Measurements from ENCODE around the gene BCL2. TPM values are rescaled to one million over a fixed set of nuclear protein-coding genes. Genes with fewer than 3 reads are reported as not detected.

The BCL2 gene
- total RNA-seq, 1 donor from 2014 or later = 18.7 TPM

GRCh38 chr18:63306249-63306648, 13.3 kb downstream of the BCL2 start:
- Histone ChIP-seq H3K27me3 (no peaks in the 10 kb centered on the region), H3K4me3 (no peak overlapping the region), H3K9me3 (no peaks in the 10 kb centered on the region), H3K36me3 (no peaks in the 10 kb centered on the region), H3K4me1 (peaks cover 37% of the 10 kb centered on the region), H3K27ac (no peak overlapping the region)
- intact Hi-C loops (cut with DNase I) = no loop called here
- no peak for DNase-seq (ENCODE audit: extremely low spot score in 2 of 2)
- TF ChIP-seq POLR2A (IDR thresholded peaks at IDR 0.05) (no peak), POLR2AphosphoS5 (IDR thresholded peaks at IDR 0.05; ENCODE audit: insufficient read depth in 1 of 2, low read depth in 1 of 2) (no peak)
- TF ChIP-seq, protein P1, sequence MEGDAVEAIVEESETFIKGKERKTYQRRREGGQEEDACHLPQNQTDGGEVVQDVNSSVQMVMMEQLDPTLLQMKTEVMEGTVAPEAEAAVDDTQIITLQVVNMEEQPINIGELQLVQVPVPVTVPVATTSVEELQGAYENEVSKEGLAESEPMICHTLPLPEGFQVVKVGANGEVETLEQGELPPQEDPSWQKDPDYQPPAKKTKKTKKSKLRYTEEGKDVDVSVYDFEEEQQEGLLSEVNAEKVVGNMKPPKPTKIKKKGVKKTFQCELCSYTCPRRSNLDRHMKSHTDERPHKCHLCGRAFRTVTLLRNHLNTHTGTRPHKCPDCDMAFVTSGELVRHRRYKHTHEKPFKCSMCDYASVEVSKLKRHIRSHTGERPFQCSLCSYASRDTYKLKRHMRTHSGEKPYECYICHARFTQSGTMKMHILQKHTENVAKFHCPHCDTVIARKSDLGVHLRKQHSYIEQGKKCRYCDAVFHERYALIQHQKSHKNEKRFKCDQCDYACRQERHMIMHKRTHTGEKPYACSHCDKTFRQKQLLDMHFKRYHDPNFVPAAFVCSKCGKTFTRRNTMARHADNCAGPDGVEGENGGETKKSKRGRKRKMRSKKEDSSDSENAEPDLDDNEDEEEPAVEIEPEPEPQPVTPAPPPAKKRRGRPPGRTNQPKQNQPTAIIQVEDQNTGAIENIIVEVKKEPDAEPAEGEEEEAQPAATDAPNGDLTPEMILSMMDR (IDR thresholded peaks at IDR 0.05) = no peak

DNA sequence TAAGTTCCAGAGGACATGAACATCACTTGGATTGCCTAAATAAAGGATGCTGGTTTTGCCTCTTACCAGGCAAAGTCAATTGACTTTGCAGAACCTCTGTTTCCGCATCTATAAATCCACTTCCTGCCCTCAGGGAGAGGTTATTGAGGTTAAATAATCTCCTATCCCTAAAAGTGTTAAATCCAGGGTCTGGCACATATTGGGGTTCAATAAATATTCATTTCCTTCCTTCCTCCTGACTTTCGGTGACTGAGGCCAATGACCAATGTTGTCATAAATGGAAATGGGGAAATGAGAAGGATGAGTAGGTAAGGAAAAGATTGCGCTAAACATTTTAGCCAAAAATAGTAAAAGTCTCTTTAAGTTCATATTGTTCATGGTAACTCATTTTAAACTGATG, 16.0 kb downstream of the BCL2 start:
- Histone ChIP-seq H3K27ac (peak overlapping the region; percentile 45), H3K4me3 (no peak overlapping the region), H3K36me3 (no peaks in the 10 kb centered on the region), H3K4me1 (peaks cover 44% of the 10 kb centered on the region), H3K9me3 (no peaks in the 10 kb centered on the region), H3K27me3 (no peaks in the 10 kb centered on the region)
- intact Hi-C loops (cut with DNase I) = no loop called here
- no peak for TF ChIP-seq POLR2A (IDR thresholded peaks at IDR 0.05)
- DNase-seq (ENCODE audit: extremely low spot score in 2 of 2) = no peak

DNA sequence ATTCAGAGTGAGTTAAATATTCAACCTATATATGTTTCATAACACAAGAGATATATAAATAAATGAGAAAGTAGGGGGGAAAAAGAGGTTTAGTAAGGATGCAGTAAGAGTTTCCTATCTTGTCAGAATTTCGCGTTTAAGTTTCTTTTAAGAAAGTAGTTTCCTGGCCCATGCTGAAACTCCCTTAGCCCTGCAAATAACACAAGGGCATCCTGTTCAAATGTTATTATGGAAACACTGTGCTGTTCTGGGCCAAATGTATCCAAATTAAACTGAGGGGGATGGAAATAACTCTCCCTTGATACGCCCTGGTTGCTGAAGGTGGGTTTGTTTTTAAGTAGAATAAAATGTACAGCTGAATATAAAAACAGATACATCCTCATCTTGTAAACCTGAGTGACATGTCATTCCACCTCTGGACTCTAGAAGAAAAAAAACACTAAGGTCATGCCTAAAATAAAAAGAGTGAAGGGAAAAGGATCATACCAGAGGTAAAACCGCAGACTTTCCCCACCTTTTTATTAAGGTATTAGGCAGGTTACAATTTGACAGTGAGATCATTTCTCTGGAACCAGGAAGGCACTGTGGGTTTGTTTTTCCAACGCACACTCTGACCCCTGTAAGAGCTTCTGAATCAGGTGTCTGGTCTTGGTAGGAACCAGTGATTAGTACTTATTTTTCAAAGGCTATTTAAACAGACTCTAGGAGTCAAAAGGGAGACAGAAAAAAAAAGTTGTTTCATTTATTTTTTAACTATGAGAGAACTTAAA, 16.7 kb downstream of the BCL2 start:
- no peak for DNase-seq (ENCODE audit: extremely low spot score in 2 of 2)
- Histone ChIP-seq H3K9me3 (no peaks in the 10 kb centered on the region), H3K36me3 (no peaks in the 10 kb centered on the region), H3K27me3 (no peaks in the 10 kb centered on the region), H3K4me3 (no peak overlapping the region), H3K4me1 (peaks cover 51% of the 10 kb centered on the region), H3K27ac (peak overlapping the region; percentile 45)
- TF ChIP-seq, protein P1 (IDR thresholded peaks at IDR 0.05) = no peak
- TF ChIP-seq POLR2A (IDR thresholded peaks at IDR 0.05) (no peak), POLR2AphosphoS5 (IDR thresholded peaks at IDR 0.05; ENCODE audit: insufficient read depth in 1 of 2, low read depth in 1 of 2) (no peak)
- intact Hi-C loops (cut with DNase I) = no loop called here

DNA sequence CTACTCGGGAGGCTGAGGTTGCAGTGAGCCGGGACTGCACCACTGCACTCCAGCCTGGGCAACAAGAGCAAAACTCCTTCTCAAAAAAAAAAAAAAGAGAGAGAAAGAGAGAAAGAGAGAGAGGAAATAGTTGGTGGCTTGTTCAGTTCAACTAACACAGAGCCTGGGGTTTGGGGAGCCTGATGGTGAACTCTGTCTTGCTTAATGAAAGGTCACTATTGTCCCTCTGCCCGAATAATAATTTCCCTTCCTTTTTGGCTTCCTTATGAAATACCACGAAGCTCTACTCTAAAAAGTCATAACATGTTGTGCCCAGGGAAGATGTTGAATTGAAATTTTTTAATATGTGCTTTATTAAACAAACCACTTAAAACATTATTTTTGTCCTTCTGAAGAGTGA, 17.3 kb downstream of the BCL2 start:
- no peak for DNase-seq (ENCODE audit: extremely low spot score in 2 of 2)
- Histone ChIP-seq H3K36me3 (no peaks in the 10 kb centered on the region), H3K9me3 (no peaks in the 10 kb centered on the region), H3K27me3 (no peaks in the 10 kb centered on the region), H3K27ac (peak overlapping the region; percentile 45), H3K4me3 (no peak overlapping the region), H3K4me1 (peaks cover 56% of the 10 kb centered on the region)
- intact Hi-C loops (cut with DNase I) = no loop called here
- TF ChIP-seq, protein P1 (IDR thresholded peaks at IDR 0.05) = no peak
- TF ChIP-seq POLR2AphosphoS5 (IDR thresholded peaks at IDR 0.05; ENCODE audit: insufficient read depth in 1 of 2, low read depth in 1 of 2) (no peak), POLR2A (IDR thresholded peaks at IDR 0.05) (no peak)

DNA sequence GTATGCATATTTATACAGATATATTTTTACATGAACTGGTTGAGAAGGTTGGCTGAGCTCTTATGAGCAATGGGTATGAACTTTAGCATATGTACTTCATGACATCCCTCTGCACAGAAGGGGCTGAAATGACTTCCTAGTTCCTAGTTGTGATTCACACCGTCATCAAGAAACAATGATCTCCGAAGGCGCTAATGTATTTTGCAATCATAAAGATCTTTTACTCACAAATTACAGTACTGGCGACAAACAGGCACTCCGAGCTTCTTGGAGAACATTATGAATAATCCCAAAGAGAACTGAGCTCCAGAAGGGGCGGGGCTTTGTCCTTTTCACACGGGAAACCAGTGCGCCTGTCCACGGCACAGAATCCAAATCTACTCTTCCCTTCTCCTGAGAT, 18.1 kb downstream of the BCL2 start:
- no peak for DNase-seq (ENCODE audit: extremely low spot score in 2 of 2)
- H3K27ac ChIP-seq = peak overlapping the region; percentile 45
- intact Hi-C loops (cut with DNase I) = no loop called here
- peaks cover 54% of the 10 kb centered on the region for H3K4me1 ChIP-seq
- H3K9me3 ChIP-seq = no peaks in the 10 kb centered on the region
- no peaks in the 10 kb centered on the region for H3K27me3 ChIP-seq
- no peak overlapping the region for H3K4me3 ChIP-seq
- TF ChIP-seq, protein P1 (IDR thresholded peaks at IDR 0.05) = no peak
- TF ChIP-seq POLR2A (IDR thresholded peaks at IDR 0.05) (no peak), POLR2AphosphoS5 (IDR thresholded peaks at IDR 0.05; ENCODE audit: insufficient read depth in 1 of 2, low read depth in 1 of 2) (no peak)
- no peaks in the 10 kb centered on the region for H3K36me3 ChIP-seq
